GM19043 (cell line): ENCODE results near the gene ACSL3.
A peak's percentile ranks its signal among the peaks of the same experiment; 100 is the strongest.
"Not testable (repeated sequence)": the region's sequence is repeated elsewhere in the genome, so short reads cannot be mapped to it uniquely, and the experiment has no call there.

Experiments
- ATAC-seq: cut with Tn5 transposase; IDR thresholded peaks from one replicate; pipeline ENCODE4 v1.9.1; 2021; ENCODE audit warnings: low read depth; ENCODE audit not compliant: unreplicated experiment

The ACSL3 gene

DNA sequence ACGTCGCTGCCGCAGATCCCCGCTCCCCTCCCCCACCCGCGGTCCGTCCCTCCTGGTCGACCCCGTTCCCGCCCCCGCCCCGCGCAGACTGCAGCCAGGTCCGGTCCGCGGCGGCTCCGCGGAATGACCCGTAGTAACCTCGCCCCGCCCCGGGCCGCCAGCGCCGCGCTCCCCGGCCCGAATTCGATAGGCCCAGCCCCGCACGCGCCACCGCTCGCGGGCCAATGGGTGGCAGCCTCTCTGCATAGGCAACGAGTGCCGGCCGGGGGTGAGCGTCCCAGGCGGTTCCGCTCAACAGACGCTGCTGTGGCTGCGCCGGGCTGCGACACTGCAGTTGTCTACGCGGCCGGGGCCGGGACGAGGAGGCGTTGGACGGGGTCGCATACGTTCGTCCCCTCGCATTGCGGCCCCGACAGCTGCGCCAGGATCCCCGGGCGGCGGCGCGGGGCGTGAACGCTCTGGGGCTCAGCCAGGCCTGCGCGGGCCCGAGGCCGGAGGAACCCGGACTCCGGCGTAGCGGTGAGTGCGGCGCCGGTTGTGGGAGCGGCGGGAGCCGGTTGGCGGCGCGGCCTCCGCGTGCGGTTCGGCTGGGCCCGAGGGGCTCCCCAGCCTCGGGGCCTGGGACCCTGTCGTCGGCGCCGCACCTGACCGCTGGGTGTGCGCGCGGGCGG is at the start of gene ACSL3:
TSS of gene ACSL3 (plus strand) at position 297 of the 671 bp plus-strand sequence. CDS start 47,737 bp downstream, outside the sequence.
- peak; percentile 95 for ATAC-seq

DNA sequence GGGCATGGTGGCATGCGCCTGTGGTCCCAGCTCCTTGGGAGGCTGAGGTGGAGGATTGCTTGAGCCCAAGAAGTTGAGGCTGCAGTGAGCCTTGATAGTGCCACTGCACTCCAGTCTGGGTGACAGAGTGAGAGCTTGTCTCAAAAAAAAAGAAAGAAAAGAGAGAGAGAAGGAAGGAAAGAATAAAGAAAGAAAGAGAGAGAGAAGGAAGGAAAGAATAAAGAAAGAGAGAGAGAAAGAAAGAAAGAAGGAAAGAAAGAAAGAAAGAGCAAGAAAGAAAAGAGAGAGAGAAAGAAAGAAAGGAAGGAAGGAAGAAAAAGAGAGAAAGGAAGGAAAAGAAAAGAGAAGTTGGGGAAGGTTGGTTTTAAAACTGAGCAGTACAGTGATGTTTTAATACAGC is 49.0 kb upstream of the ACSL3 start:
- ATAC-seq, result no peak

DNA sequence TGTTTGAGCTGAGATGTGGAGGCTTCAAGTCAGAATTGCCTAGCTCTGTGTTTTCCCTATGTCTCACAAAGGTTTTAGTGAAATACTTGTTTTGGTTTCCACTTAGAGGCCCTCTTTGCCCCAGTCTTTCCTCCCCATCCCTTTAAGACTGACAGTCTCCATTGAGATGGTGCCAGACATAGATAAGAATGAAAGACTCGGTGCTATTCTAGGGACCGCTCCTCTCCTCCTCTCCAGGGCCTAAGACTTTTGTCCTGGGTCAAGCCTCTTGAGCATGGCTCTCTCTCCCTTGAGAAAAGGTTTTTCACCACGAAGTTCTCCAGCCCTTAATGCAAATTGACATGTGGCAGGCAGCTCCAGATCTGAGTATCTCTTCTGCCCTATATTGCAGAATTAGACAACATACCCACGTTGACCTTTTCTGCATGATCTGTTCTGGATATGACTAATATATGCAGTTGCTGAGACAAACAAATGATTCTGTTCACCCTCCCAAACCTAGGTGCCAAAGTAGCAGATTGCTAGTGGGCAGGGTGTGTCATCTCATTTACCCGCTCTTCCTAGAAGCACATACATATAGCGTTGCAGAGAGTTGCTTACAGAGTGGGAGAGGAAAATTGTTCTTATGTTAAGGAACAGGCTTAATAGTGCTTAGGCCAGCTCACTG is 47.5 kb upstream of the ACSL3 start:
- ATAC-seq, result peak; percentile 89

DNA sequence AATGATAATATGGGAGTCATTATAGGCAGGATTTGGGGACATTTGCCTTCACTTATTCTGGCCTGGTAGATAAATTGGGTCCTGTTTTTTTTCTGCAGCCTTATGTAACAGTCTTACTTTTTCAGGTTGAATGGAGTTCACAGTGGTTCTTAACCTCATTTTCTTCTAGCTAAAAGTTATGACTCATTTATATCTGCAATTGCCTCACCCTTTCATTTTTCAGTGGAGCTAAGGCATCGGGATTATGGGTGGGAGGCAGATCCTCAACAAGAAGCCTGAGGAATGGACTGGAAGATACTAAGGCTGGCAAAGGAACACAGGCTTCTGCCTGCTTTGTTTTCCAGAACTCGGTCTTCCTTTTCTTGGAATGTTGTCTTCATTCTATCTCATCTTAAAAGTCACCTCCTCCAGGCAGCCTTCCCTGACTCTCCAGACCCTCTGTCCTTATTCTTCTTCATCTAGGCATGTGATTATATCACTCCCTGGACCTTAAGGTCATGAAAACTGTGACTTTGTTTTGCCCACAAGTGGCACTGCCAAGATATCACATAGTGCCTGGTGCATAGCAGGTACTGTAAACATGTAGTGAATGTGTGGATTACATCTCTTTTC is 41.0 kb upstream of the ACSL3 start:
- ATAC-seq, result no peak

DNA sequence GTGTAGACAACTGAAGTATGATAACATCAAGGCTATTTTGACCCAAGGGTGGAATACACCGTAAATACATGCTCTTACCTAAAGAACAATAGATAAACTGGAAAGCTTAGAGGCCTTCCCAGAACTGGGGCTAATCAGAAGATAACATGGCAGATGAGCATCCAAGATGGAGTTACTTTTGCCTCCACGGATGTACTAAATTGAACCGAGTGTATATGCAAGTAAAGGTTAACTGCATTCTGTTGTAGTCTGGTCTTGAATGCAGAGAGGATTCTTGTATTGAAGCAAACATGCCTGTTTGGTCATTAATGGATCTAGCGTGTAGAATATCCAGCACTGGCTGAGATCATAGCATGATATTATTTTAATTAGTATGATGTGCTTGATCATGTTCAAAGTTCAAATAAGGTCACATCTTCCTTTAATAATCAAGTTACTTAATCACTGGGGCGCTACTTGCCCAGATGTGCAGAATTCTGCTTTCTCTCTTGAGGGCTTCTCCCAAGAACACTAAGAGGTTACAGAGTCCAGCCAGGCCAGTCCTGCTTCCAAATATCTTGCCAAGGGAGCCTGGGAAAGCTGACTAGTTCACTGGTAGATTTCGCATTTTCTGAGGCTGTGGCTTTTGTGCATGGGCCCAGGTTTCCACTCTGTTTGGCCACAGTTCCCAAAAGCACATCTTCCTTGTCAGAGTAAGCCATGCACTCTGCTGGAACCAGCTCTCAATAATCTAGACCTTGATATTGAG is 37.5 kb upstream of the ACSL3 start:
- no peak for ATAC-seq

DNA sequence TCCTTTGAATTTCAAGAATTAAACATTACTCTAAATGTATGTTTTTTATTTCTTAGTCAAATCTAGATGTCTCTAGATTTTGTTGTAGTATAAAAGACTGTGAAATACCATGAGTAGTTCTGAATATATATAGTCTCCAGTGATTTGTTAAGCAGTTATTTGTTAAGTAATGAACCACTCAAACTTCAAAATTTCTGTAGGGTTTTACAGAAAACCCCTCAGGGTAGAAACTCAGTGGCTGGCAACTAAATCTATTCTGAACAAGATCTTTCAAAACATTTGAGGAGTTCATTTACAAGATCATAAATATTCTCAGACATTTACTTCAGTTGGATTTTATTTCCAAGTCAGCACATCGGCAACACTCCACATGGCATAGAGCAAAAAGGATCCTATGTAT is 35.8 kb upstream of the ACSL3 start:
- ATAC-seq, result no peak

DNA sequence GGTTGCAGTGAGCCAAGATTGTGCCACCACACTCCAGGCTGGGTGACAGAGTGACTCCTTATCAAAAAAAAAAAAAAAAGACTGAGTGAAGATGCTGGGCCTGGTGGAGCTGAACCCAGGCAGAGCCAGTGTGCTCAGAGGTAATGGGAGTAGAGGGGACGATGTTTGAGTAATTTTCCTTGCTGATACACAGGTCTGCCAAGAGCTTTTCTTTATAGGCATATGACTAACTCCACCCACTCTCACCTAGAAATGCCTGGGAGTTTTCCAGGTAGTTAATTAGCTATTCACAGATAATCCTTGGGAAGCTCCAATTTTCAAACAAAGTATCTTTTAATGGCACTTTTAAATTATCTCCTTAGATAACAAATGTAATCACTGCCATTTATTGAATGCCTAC is 33.4 kb upstream of the ACSL3 start:
- no peak for ATAC-seq

DNA sequence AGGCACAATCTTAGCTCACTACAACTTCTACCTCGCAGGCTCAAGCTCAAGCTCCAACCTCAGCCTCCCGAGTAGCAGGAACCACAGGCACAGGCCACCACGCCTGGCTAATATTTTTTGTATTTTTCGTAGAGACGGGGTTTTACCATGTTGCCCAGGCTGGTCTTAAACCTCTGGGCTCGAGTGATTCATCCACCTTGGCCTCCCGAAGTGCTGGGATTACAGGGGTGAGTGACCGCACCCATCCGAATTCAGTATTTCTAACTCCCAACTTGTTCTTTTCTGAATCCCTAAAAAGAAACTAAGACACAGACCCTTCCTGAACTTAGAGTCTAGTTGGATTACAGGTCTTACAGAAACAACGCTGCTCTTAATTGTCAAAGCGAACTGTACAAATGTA is 32.3 kb upstream of the ACSL3 start:
- ATAC-seq, result no peak

DNA sequence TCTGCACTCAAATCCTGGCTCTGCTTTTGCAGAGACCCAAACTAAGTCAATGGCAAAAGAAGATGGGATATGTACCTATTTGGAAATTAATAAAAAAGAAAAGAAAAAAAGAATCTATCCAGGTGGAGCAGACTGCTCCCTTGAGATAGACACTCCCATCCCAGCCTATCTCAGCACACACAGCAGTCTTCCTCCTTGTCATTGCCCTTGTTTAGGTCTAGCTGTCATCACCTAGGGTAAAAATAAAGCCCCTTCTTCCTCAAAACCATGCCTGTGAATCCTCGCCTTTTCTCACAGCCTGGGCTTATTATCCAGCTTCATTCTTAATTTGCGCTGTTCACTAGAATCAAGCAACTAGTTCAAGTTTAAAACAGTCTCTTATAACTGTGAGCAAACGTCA is 30.7 kb upstream of the ACSL3 start:
- no peak for ATAC-seq

DNA sequence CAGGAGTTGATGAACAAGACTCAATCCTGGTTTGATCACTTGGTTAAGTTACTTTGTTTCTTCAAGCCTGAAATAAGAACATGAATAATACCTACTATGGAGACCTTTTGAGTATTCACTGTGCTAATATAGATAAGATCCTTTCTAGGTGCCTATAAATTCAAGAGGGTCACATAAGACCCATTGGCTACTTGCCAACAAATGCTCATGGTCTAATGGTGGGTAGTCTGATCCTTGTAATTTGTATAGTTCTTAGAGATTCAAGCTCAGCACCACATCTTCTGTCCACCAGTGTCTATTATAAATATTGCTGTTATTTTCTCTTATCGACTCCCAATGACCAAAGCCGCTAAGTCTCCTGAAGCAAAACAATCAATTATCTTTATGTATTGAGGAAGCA is 27.4 kb upstream of the ACSL3 start:
- no peak for ATAC-seq

DNA sequence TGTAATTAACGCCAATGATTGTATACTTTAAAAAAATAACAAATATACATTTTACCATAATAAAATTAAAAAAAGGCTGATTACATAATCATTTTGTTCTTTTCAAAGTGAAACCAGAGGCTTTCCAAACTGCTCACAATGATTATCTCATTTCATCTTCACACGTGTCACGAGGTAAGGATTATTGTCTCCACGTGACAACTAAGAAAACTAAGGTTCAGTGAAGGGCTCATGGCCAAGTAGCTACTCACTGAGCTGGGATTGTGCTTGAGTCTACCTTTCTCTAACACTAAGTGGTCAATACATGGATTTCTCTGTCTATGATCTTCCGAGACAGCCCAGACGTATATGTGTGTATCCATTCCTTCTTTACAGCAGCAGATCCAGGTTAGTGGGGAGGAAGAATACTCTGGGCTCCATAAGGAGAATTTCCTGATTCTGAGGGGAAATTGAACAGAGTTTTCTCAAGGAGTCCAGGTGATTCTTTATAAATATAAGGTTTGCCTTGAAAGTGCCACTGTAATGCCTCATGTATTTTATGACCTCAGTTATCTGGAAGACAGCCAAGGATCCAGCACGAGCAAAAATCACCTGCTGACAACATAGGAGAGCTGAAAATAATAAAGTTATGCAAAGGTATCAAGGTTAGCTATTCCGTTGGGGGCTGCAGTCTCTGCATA is 25.6 kb upstream of the ACSL3 start:
- no peak for ATAC-seq

DNA sequence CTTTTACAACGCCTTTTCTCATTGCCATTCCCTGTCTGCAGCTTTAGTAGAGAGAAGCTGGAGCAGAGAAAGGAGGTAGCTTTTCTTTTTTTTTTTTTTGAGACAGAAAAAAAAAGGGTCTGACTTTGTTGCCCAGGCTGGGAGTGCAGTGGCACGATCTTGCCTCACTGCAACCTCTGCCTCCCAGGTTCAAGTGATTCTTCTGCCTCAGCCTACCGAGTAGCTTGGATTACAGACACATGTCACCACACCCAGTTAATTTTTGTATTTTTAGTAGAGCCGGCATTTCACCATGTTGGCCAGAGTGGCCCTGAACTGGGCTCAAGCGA is 25.0 kb upstream of the ACSL3 start:
- no peak for ATAC-seq

DNA sequence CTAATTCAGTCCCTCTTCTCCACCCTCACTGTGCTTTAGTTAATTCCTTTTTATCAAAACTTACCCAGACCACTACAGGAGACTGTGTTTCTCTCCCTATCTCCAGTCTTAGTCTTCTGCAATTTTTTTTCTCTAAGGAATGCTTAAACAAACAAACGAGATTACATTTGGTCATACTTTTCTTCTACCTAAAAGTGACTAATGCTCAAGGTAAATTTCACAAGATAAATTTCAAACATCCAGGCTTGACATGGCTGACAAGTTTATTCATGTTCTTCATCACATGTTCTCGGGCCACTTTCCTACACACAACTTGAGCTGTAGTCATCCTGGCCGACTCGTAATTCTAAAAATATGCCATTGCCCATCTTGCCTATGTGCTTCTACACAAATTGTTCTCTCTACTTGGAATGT is 23.2 kb upstream of the ACSL3 start:
- ATAC-seq, result no peak

DNA sequence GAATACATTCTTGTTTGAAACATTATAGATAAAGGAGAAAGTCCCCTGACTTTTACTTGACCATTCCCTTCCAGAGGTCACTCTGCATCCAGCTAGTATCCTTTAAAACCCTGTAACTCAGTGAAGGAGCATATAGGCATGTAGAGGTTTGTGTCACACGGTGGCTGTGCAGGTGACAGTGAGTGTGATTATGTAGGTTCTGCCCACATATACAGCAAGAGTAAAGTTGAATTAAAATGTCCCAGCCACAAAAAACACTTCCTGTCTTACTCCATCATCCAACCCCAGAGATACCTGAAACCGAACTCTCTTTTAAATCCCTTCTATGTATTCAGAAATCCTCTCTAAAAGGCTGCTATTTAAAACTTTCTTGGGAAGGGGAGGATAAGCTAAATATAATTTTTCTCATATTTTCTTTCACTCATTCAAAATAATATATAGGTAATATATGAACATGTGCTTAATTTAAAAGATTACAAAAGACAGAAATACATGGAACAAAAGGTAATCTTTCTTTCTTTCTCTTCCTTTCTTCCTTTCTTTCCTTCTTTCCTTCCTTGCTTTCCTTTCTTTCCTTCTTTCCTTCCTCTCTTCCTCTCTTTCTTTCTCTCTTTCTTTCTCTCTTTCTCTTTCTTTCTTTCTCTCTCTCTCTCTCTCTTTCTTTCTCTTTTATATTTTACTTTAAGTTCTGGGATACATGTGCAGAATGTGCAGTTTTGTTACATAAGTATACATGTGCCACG is 20.6 kb upstream of the ACSL3 start:
- ATAC-seq, result no peak

DNA sequence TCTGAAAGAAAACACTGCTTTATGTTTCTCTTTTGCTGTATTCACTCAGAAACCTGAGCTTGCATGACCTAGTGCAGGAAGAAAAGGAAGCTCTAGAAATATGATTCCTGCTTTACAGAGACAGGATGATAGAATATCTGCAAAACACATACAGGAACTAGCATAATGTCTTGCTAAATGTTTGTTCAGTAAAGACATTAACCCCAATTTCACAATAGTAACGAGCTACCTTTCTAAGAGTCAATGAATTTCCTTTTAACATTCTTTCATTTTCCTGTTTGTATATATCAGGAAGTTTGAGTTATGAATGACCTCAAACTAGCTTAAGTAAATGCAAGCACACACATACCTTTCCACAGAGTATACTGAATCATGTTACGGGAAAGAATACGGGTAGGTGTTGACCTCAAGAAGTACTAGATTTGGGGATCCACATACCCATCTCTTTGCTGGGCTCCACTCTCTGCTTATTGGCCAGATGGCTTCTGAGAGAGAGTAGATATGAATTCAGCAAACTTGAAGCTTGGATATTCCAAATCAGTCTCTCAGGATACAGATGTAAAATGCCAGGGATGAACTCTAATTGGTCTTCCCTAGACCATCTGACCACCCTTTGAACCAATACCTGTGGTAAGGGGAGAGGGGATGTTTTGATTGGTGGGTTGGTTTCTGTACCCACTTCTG is 18.2 kb upstream of the ACSL3 start:
- no peak for ATAC-seq

DNA sequence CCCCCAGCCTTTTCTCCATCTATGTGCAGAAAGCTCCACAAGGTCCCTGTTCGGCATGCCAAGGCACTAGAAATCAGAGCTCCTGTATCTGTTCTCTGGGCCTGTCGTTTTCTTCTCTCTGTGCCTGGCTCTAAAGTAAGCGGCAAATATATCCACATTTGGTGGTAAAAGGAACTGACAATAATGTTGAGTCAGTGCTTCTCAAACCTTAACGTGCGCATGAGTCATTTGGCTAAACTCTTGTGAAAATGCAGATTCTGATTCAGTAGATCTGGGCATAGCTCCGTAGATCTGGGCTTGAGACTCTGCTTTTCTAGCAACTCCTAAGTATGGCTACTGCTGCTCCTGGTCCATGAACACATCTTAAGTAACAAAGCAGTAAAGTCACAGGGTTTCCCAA is 16.5 kb upstream of the ACSL3 start:
- no peak for ATAC-seq

DNA sequence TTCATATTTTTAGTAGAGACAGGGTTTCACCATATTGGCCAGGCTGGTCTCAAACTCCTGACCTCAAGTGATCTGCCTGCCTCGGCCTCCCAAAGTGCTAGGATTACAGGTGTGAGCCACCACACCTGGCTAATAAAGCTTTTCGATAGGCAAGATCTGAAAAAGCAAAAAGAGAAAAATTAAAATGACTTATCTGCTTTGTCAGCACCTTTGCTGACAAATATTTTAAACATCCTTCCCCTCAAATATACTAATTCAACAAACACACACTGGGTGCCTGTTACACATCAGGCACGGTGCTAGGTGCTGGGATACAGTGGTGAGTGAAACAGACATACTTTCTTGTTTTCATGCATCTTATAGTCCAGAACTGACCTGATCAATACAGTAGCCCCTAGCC is 15.5 kb upstream of the ACSL3 start:
- ATAC-seq, result not testable (repeated sequence)

DNA sequence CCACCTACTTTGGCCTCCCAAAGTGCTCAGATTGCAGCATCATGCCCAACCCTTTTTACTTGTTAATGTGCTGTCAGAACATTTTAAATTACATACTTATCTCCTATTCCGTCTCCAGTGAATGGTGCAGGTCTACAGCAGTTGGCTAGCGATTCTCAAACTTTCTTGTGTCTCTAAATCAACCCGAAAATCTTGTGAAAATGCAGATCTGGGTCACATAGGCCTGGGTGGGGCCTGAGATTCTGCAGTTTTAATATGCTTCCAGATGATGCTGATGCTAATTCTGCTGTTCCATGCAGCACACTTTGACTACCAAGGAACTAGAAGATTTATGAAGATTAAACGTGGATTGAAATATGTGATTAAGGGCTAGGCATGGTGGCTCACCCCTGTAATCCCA is 14.8 kb upstream of the ACSL3 start:
- ATAC-seq, result no peak

DNA sequence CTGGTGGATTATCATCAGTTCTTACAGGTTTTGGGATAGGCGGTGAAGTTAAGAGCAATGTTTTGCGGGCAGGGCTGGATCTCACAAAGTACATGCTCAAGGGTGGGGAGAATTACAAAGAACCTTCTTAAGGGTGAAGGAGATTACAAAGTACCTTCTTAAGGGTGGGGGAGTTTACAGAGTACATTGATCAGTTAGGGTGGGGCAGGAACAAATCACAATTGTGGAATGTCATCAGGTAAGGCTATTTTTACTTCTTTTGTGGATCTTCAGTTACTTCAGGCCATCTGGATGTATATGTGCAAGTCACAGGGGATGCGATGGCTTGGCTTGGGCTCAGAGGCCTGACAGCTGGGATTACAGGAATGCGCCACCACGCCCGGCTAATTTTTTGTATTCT is 12.8 kb upstream of the ACSL3 start:
- ATAC-seq, result not testable (repeated sequence)

DNA sequence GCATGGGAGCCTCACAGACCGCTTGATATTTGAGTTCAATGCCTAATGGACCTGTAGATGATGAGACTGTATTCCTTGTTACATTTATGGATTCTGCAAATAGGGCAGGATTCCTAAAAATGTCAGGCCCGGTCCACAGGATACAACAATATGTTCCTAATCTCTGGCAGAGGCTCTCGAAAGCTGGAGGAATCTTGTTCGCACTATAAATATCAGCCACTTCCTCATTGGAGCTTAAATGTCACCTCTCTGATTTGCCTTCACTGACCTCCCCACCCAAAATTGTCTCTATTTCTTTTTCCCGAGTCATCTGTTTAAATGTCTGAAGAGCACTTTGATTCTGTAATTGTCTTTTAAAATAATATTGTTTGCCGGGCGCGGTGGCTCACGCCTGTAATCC is 12.0 kb upstream of the ACSL3 start:
- no peak for ATAC-seq
